Measurements from ENCODE around the gene NCAN.

DNA sequence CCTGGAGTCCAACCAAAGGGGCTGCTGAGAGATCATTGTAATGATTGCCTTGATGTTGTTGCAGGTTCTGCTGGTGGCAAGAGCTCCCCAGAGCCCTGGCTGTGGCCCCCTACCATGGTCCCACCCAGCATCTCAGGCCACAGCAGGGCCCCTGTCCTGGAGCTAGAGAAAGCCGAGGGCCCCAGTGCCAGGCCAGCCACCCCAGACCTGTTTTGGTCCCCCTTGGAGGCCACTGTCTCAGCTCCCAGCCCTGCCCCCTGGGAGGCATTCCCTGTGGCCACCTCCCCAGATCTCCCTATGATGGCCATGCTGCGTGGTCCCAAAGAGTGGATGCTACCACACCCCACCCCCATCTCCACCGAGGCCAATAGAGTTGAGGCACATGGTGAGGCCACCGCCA lies 15.5 kb downstream of the NCAN start:
- TF ChIP-seq CTCF (IDR thresholded peaks at IDR 0.05) (no peak), POLR2A (IDR thresholded peaks at IDR 0.05) (no peak)
